Activated CD4-positive, alpha-beta T cell treated with anti-CD3 and anti-CD28 coated beads for 48 hours (primary cell): Measurements from ENCODE around the gene CDH18.

Source experiments
- DNase-seq: peaks from one replicate; pipeline ENCODE4 v3.0.0-alpha.2; 2020

The CDH18 gene

GRCh38 chr5:19728571-19728970, 259.4 kb downstream of the CDH18 start:
- no peak for DNase-seq

- DNase-seq = no peak
Measured at GRCh38 chr5:19719109-19719508, 268.9 kb downstream of the CDH18 start.

GRCh38 chr5:19713740-19714139, 274.3 kb downstream of the CDH18 start:
- DNase-seq = no peak

- no peak for DNase-seq
Measured at GRCh38 chr5:19709403-19709802, 278.6 kb downstream of the CDH18 start.

GRCh38 chr5:19706776-19707175, 281.2 kb downstream of the CDH18 start:
- DNase-seq = no peak

GRCh38 chr5:19701731-19702130, 286.3 kb downstream of the CDH18 start:
- no peak for DNase-seq

GRCh38 chr5:19694949-19695611, 292.9 kb downstream of the CDH18 start:
- DNase-seq = no peak

GRCh38 chr5:19690978-19691377, 297.0 kb downstream of the CDH18 start:
- no peak for DNase-seq

- DNase-seq = no peak
Measured at GRCh38 chr5:19685473-19685872, 302.5 kb downstream of the CDH18 start.

- DNase-seq = no peak
Measured at GRCh38 chr5:19676895-19677294, 311.1 kb downstream of the CDH18 start.

- no peak for DNase-seq
Measured at GRCh38 chr5:19660679-19661078, 327.3 kb downstream of the CDH18 start.

- DNase-seq = no peak
Measured at GRCh38 chr5:19655627-19656026, 332.4 kb downstream of the CDH18 start.

GRCh38 chr5:19638461-19638860, 349.5 kb downstream of the CDH18 start:
- no peak for DNase-seq

GRCh38 chr5:19630876-19631275, 357.1 kb downstream of the CDH18 start:
- DNase-seq = no peak

GRCh38 chr5:19626211-19626610, 361.8 kb downstream of the CDH18 start:
- no peak for DNase-seq

GRCh38 chr5:19625562-19625961, 362.4 kb downstream of the CDH18 start:
- DNase-seq = no peak

GRCh38 chr5:19619571-19619970, 368.4 kb downstream of the CDH18 start:
- DNase-seq = no peak

GRCh38 chr5:19616701-19617215, 371.2 kb downstream of the CDH18 start:
- no peak for DNase-seq

GRCh38 chr5:19615661-19616060, 372.3 kb downstream of the CDH18 start:
- no peak for DNase-seq

- no peak for DNase-seq
Measured at GRCh38 chr5:19615071-19615470, 372.9 kb downstream of the CDH18 start.

- no peak for DNase-seq
Measured at GRCh38 chr5:19608444-19609002, 379.5 kb downstream of the CDH18 start.

- DNase-seq = no peak
Measured at GRCh38 chr5:19605846-19606407, 382.1 kb downstream of the CDH18 start.

- no peak for DNase-seq
Measured at GRCh38 chr5:19584131-19584530, 403.9 kb downstream of the CDH18 start.

GRCh38 chr5:19577882-19578281, 410.1 kb downstream of the CDH18 start:
- no peak for DNase-seq

GRCh38 chr5:19568004-19568403, 420.0 kb downstream of the CDH18 start:
- no peak for DNase-seq
